ENCODE data around the gene VPS45. TPM values are rescaled to one million over a fixed set of nuclear protein-coding genes. Genes with fewer than 3 reads are reported as not detected.

The VPS45 gene
- total and polyA plus RNA-seq, 2 of the 4 experiments (the other 2 are of a cell fraction), result 32.4 to 33.3 TPM

- POLR2A ChIA-PET (ENCODE audit: unreplicated experiment), result no interaction called here
Observed at GRCh38 chr1:150102986-150103385, 35.4 kb downstream of the VPS45 start.

More at GRCh38 chr1:150102986-150103385, 35.4 kb downstream of the VPS45 start:
- H3K18ac ChIP-seq (ENCODE audit: low read depth, low read length), result no peak overlapping the region
- H3K9me1 ChIP-seq (ENCODE audit: insufficient read depth, low read length), result no peaks in the 10 kb centered on the region
- H2AK5ac ChIP-seq (ENCODE audit: low read depth, low read length), result no peak overlapping the region
- H3K9me3 ChIP-seq (ENCODE audit: control insufficient read depth, insufficient read depth, low read length), result no peaks in the 10 kb centered on the region
- no peak overlapping the region for H3K14ac ChIP-seq (replicated peaks; ENCODE audit: low read depth, low read length)
- no CpG with 5 or more reads among the region's 1 CpG for WGBS, 2 experiments (ENCODE audit: extremely low coverage in 2 of 2, insufficient read length in 1 of 2)
- H3K27me3 ChIP-seq (ENCODE audit: control insufficient read depth, insufficient read depth, low read length), result no peaks in the 10 kb centered on the region
- H2BK5ac ChIP-seq (ENCODE audit: low read depth, low read length, poor library complexity, severe bottlenecking), result no peak overlapping the region
- H2AFZ ChIP-seq (replicated peaks; ENCODE audit: low read length, poor library complexity), result no peak overlapping the region
- H2AK9ac ChIP-seq (replicated peaks; ENCODE audit: low read depth, low read length, poor library complexity), result no peak overlapping the region
- intact Hi-C loops (cut with micrococcal nuclease) (no loop called here), dilution Hi-C loops (cut with HindIII; ENCODE audit: low sequenced_read_pairs, unreplicated experiment) (no loop called here), in situ Hi-C loops (cut with MboI; ENCODE audit: low sequenced_read_pairs) (no loop called here)
- H3K23ac ChIP-seq (ENCODE audit: low read depth, low read length), result no peak overlapping the region
- no peaks in the 10 kb centered on the region; a peak in 1 of 4 replicates for H3K79me1 ChIP-seq (ENCODE audit: low read depth in 1 of 2, low read length in 2 of 2)
- no TSS peak for BruUV-seq (replicated peaks)
- H4K8ac ChIP-seq (ENCODE audit: low read depth in 2 of 2, low read length in 2 of 2), result no peak overlapping the region
- no peak overlapping the region for H2BK120ac ChIP-seq (ENCODE audit: low read depth, low read length)
- no peak overlapping the region for H3K4me3 ChIP-seq (ENCODE audit: insufficient read depth, low read depth, low read length)
- H4K5ac ChIP-seq (ENCODE audit: low read depth, low read length), result no peak overlapping the region
- no peak overlapping the region for H3K9ac ChIP-seq (ENCODE audit: low read depth, low read length)
- no peak overlapping the region for H2BK20ac ChIP-seq (ENCODE audit: low read depth, low read length)
- H3K36me3 ChIP-seq (ENCODE audit: control insufficient read depth, insufficient read depth, low read length), result peaks cover 2% of the 10 kb centered on the region; the same call in 1 of the 2 replicates
- H2BK15ac ChIP-seq (ENCODE audit: low read depth, low read length), result no peak overlapping the region
- no peaks in the 10 kb centered on the region for H3K4me1 ChIP-seq (ENCODE audit: control insufficient read depth, insufficient read depth, low read length)
- ATAC-seq (ENCODE audit: low read depth), result no peak
- H4K20me1 ChIP-seq (ENCODE audit: insufficient read depth, low read length), result no peaks in the 10 kb centered on the region
- H3K4me2 ChIP-seq (ENCODE audit: low read depth, low read length), result no peak overlapping the region
- CTCF ChIA-PET, result interaction anchor here (1.5 kb wide), 1 partner anchor 84 kb away, joined by 6 read pairs; no protein-coding TSS in a partner anchor
- no peak overlapping the region for H4K91ac ChIP-seq (ENCODE audit: insufficient read depth, low read depth, low read length)
- no peak overlapping the region for H3K27ac ChIP-seq (ENCODE audit: insufficient read depth, low read length)
- no peak overlapping the region for H3K56ac ChIP-seq (ENCODE audit: extremely low read depth, insufficient read depth, low read length)
- no peak for TF ChIP-seq FOS (IDR thresholded peaks at IDR 0.05; ENCODE audit: low read depth, low read length)
- TF ChIP-seq CEBPB (IDR thresholded peaks at IDR 0.05; ENCODE audit: low read depth, low read length), result no peak
- no peak for TF ChIP-seq BHLHE40 (IDR thresholded peaks at IDR 0.05; ENCODE audit: low read depth, low read length)
- TF ChIP-seq, protein P1, sequence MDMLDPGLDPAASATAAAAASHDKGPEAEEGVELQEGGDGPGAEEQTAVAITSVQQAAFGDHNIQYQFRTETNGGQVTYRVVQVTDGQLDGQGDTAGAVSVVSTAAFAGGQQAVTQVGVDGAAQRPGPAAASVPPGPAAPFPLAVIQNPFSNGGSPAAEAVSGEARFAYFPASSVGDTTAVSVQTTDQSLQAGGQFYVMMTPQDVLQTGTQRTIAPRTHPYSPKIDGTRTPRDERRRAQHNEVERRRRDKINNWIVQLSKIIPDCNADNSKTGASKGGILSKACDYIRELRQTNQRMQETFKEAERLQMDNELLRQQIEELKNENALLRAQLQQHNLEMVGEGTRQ (IDR thresholded peaks at IDR 0.05; ENCODE audit: low read depth, low read length), result no peak
- TF ChIP-seq NFE2L2 (IDR thresholded peaks at IDR 0.05; ENCODE audit: low read depth, low read length), result no peak
- no peak for TF ChIP-seq MAFK (IDR thresholded peaks at IDR 0.05; ENCODE audit: low read depth, low read length)
- TF ChIP-seq MAZ (IDR thresholded peaks at IDR 0.05; ENCODE audit: borderline replicate concordance, low read depth, low read length), result no peak
- TF ChIP-seq SMC3 (IDR thresholded peaks at IDR 0.05; ENCODE audit: low read depth, low read length), result no peak
- TF ChIP-seq RCOR1 (IDR thresholded peaks at IDR 0.05; ENCODE audit: insufficient replicate concordance, low read length), result no peak
- no peak for TF ChIP-seq CHD1 (IDR thresholded peaks at IDR 0.05; ENCODE audit: low read depth, low read length)
- no peak for TF ChIP-seq RFX5 (IDR thresholded peaks at IDR 0.05; ENCODE audit: low read depth, low read length)
- TF ChIP-seq, protein P2, sequence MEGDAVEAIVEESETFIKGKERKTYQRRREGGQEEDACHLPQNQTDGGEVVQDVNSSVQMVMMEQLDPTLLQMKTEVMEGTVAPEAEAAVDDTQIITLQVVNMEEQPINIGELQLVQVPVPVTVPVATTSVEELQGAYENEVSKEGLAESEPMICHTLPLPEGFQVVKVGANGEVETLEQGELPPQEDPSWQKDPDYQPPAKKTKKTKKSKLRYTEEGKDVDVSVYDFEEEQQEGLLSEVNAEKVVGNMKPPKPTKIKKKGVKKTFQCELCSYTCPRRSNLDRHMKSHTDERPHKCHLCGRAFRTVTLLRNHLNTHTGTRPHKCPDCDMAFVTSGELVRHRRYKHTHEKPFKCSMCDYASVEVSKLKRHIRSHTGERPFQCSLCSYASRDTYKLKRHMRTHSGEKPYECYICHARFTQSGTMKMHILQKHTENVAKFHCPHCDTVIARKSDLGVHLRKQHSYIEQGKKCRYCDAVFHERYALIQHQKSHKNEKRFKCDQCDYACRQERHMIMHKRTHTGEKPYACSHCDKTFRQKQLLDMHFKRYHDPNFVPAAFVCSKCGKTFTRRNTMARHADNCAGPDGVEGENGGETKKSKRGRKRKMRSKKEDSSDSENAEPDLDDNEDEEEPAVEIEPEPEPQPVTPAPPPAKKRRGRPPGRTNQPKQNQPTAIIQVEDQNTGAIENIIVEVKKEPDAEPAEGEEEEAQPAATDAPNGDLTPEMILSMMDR (conservative IDR thresholded peaks at IDR 0.05; ENCODE audit: low read depth, low read length), result no peak
- no peak for TF ChIP-seq RAD21 (IDR thresholded peaks at IDR 0.05; ENCODE audit: low read length)
- no peak for TF ChIP-seq MXI1 (IDR thresholded peaks at IDR 0.05; ENCODE audit: borderline replicate concordance, low read depth, low read length)
- TF ChIP-seq, protein P3, sequence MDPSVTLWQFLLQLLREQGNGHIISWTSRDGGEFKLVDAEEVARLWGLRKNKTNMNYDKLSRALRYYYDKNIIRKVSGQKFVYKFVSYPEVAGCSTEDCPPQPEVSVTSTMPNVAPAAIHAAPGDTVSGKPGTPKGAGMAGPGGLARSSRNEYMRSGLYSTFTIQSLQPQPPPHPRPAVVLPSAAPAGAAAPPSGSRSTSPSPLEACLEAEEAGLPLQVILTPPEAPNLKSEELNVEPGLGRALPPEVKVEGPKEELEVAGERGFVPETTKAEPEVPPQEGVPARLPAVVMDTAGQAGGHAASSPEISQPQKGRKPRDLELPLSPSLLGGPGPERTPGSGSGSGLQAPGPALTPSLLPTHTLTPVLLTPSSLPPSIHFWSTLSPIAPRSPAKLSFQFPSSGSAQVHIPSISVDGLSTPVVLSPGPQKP (IDR thresholded peaks at IDR 0.05; ENCODE audit: borderline replicate concordance, low read depth, low read length), result no peak
- TF ChIP-seq POLR2A (IDR thresholded peaks at IDR 0.05; ENCODE audit: low read depth, low read length), result no peak
- H3K4ac ChIP-seq (ENCODE audit: low read depth, low read length), result no peak overlapping the region
- DNase-seq, result no peak
